Coronary artery (tissue), 2 donors: ENCODE data around the gene SETDB1.
"Not testable (repeated sequence)": the region's sequence is repeated elsewhere in the genome, so short reads cannot be mapped to it uniquely, and the experiment has no call there.

ENCODE experiments used
- DNase-seq: peaks from one replicate; pipeline ENCODE4 v3.0.0-alpha.2; 2017; ENCODE audit warnings: low spot score
- H3K27ac ChIP-seq, 2 donors: fragments of 200-600 bp; sonication (generic); one replicate each; pipeline ENCODE4 v1.5.1; 2016 to 2019
- H3K4me3 ChIP-seq: fragments of 200-600 bp; sonication (generic); 2 replicates; pipeline ENCODE4 v1.5.1; 2016; ENCODE audit warnings: mild to moderate bottlenecking, moderate library complexity
- CTCF ChIP-seq: fragments of 200-600 bp; sonication (generic); IDR thresholded peaks from one replicate; pipeline ENCODE4 v1.5.1; 2019; ENCODE audit warnings: antibody characterized with exemption

Gene SETDB1

GRCh38 chr1:150895618-150896017, 30.5 kb upstream of the SETDB1 start:
- no peak overlapping the region for H3K4me3 ChIP-seq
- no peak overlapping the region for H3K27ac ChIP-seq
- DNase-seq, result no peak
- no peak for TF ChIP-seq CTCF

- DNase-seq, H3K4me3 ChIP-seq, H3K27ac ChIP-seq: not testable (repeated sequence)
These were observed 26.4 kb upstream of the SETDB1 start for GRCh38 chr1:150899795-150900194.

- DNase-seq, result no peak
- no peak for TF ChIP-seq CTCF
- H3K27ac ChIP-seq, result no peak overlapping the region
- H3K4me3 ChIP-seq, result no peak overlapping the region
These were observed 23.8 kb upstream of the SETDB1 start for GRCh38 chr1:150902346-150902745.

DNA sequence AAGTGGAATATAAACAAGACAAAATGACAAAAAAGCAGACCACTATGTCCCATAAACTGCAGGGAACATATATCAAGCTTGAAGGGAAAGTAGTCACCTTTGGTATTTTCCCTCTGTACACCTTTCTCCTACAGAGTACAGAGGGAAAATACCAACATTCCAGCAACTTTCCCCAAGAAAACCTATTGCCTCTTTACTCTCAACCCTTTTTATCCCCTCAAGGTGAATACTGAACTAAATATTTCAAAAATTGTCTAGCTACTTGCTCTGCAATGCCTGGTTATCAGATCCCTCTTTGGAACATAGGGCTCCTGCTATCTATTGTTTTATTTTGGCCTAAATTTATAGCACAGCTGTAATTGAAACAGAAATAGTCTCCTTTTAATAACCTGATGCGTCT, 23.4 kb upstream of the SETDB1 start:
- no peak for TF ChIP-seq CTCF
- no peak for DNase-seq
- H3K4me3 ChIP-seq, result no peak overlapping the region
- no peak overlapping the region for H3K27ac ChIP-seq

GRCh38 chr1:150905301-150905700, 20.9 kb upstream of the SETDB1 start:
- H3K4me3 ChIP-seq, result no peak overlapping the region
- no peak for TF ChIP-seq CTCF
- no peak for DNase-seq
- H3K27ac ChIP-seq, result no peak overlapping the region

- TF ChIP-seq CTCF, result no peak
- no peak overlapping the region for H3K4me3 ChIP-seq
- H3K27ac ChIP-seq, result no peak overlapping the region
- no peak for DNase-seq
These were observed 19.8 kb upstream of the SETDB1 start for GRCh38 chr1:150906329-150906728.

- Histone ChIP-seq H3K27ac (no peak overlapping the region), H3K4me3 (no peak overlapping the region)
- no peak for TF ChIP-seq CTCF
- no peak for DNase-seq
These were observed 19.4 kb upstream of the SETDB1 start for GRCh38 chr1:150906813-150907212.

DNA sequence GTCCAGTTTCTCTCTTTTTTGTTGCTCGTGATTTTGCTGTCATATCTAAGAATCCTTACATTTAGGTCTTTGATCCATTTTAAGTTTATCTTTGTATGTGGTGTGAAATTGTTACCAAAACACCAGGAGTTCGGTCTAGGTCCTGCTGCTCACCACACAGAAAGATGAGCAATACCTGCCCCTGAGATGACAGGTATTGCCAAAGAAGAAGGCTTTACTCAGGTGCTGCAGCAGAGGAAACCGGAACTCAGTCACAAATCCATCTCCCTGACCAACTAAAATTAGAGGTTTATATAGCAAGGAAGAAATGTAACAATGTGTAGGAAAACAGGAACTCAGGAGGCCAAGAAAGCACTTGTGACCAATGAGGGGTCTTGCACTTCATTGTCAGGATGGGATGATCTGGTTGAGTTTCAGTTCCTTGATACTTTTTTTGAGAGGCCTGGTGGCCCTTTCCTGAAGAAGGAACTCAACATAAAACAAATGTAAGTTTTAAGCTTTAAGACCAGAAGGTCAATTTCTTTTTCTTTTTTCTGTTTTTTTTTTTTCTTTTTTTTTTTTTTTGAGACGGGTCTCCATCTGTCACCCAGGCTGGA, 16.5 kb upstream of the SETDB1 start:
- no peak for TF ChIP-seq CTCF
- no peak for DNase-seq
- no peak overlapping the region for H3K27ac ChIP-seq
- no peak overlapping the region for H3K4me3 ChIP-seq
